GM18498 (cell line): ENCODE results near the gene CLDN15.
A peak's percentile ranks its signal among the peaks of the same experiment; 100 is the strongest.
"Not testable (repeated sequence)": the region's sequence is repeated elsewhere in the genome, so short reads cannot be mapped to it uniquely, and the experiment has no call there.

Source experiments
- ATAC-seq: cut with Tn5 transposase; IDR thresholded peaks from one replicate; pipeline ENCODE4 v1.9.1; 2021; ENCODE audit warnings: mild to moderate bottlenecking, moderate library complexity; ENCODE audit not compliant: unreplicated experiment

Gene CLDN15

GRCh38 chr7:101237206-101238067 lies at the start of gene CLDN15:
Gene CLDN15 (minus strand): TSS chr7:101237802. CDS start chr7:101237581, 221 bp downstream.
- no peak for ATAC-seq

- no peak for ATAC-seq
Observed at GRCh38 chr7:101287032-101287431, 49.4 kb upstream of the CLDN15 start.

GRCh38 chr7:101285880-101286279 lies 48.3 kb upstream of the CLDN15 start:
- not testable (repeated sequence) for ATAC-seq

GRCh38 chr7:101285171-101285570 lies 47.6 kb upstream of the CLDN15 start:
- ATAC-seq: no peak

- not testable (repeated sequence) for ATAC-seq
Observed at GRCh38 chr7:101280912-101281311, 43.3 kb upstream of the CLDN15 start.

- no peak for ATAC-seq
Observed at GRCh38 chr7:101278461-101279292, 41.1 kb upstream of the CLDN15 start.

- no peak for ATAC-seq
Observed at GRCh38 chr7:101277155-101277554, 39.6 kb upstream of the CLDN15 start.

- no peak for ATAC-seq
Observed at GRCh38 chr7:101273206-101273605, 35.6 kb upstream of the CLDN15 start.

GRCh38 chr7:101271021-101271420 lies 33.4 kb upstream of the CLDN15 start:
- no peak for ATAC-seq

- ATAC-seq: no peak
Observed at GRCh38 chr7:101269664-101270063, 32.1 kb upstream of the CLDN15 start.

- no peak for ATAC-seq
Observed at GRCh38 chr7:101265622-101266516, 28.3 kb upstream of the CLDN15 start.

GRCh38 chr7:101264102-101264706 lies 26.6 kb upstream of the CLDN15 start:
- not testable (repeated sequence) for ATAC-seq

GRCh38 chr7:101258243-101258731 lies 20.7 kb upstream of the CLDN15 start:
- no peak for ATAC-seq

- no peak for ATAC-seq
Observed at GRCh38 chr7:101255796-101256195, 18.2 kb upstream of the CLDN15 start.

GRCh38 chr7:101253199-101253598 lies 15.6 kb upstream of the CLDN15 start:
- not testable (repeated sequence) for ATAC-seq

GRCh38 chr7:101251871-101252659 lies 14.5 kb upstream of the CLDN15 start:
- peak; percentile 97 for ATAC-seq

- no peak for ATAC-seq
Observed at GRCh38 chr7:101250324-101250723, 12.7 kb upstream of the CLDN15 start.

GRCh38 chr7:101248276-101248675 lies 10.7 kb upstream of the CLDN15 start:
- ATAC-seq: no peak

GRCh38 chr7:101245147-101245668 lies 7.6 kb upstream of the CLDN15 start:
- ATAC-seq: no peak
